ENCODE data around the gene SLC7A10. TPM values are rescaled to one million over a fixed set of nuclear protein-coding genes. Genes with fewer than 3 reads are reported as not detected.

Gene SLC7A10
- not detected for polyA plus RNA-seq

DNA sequence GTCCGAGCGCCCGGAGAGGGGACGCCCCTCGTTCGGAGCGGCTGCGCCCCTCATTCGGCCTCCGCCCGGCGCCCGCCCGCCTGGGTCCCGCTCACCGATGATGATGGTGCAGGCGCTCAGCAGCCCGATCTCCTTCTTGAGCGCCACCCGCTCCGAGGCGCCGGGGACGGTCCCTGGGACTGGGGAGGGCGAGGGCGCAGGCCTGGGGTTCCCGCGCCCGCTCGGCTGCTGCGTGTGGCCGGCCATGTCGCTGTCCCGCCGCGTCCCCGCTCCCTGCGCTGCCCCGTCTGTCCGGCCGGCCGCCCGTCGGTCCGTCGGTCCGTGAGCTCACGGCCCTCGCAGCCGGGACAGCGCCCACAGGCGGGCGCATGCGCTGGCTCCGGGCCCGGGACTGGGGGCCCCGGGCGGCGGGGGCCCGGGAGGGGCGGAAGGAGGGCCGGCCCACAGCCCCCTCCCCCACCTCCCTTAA is at the start of gene SLC7A10:
Gene SLC7A10 (minus strand): TSS at position 393 of the 469 bp plus-strand sequence. CDS start 147 bp downstream, at position 246.
- Mint-ChIP-seq H3K4me1 (peaks cover 0 to 2% (median 0%) of the 10 kb centered on the region in 3 donors), H3K36me3 (no peaks in the 10 kb centered on the region), H3K9me3 (peaks cover 5 to 24% (median 12%) of the 10 kb centered on the region in 3 donors), H3K27me3 (peaks cover 50% of the 10 kb centered on the region), H3K27ac (no peak within 1 kb of the TSS), H3K4me3 (peak within 1 kb of the TSS in 3 of 4 donors; percentile 38 to 86 (median 49))

DNA sequence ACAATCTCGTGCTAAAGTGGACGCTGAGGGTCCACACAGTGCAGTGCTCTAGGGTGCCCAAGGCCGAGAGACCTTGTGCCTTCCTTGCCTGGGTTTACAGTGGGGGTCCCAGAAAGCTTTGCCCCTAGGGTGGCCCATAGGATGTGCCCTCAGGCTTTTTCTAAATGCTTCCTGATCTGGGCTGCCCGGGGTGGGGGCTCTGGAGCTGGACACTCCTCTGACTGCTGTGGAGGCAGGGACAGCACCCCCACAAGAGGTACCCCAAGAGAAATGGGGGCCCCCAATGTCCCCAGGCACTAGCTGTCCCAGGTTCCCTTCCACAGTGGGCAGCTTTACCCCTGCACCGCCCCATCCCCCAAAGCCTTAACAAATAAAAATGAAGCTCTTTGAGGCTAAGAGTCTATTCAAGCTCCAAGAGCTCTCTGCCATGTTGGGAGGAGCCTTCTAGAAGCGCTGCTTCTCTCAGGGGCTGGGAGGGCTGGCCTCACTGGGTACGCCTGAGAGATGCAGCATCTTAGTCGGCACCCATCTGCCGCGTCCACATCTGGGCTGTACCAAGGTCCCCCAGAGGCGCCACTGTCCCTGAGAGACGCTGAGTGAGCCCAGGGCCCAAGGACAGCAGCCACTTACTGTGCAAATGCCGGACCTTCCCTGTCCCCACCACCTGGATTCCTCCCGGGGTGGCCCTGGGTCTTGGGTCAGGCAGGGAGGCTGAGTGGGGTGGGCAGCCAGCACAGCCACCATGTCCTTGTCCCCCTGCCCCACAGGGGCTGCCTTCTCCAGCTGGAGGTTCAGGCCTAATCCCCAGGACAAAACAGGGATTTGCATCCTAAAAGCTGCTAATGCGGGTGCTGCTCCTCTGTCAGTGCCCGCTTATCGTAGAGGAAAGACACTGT is 49.3 kb upstream of the SLC7A10 start:
- Mint-ChIP-seq H3K27me3 (peaks cover 6% of the 10 kb centered on the region), H3K27ac (no peak overlapping the region), H3K4me3 (no peak overlapping the region)

GRCh38 chr19:33273881-33274662 is 48.4 kb upstream of the SLC7A10 start:
- H3K36me3 Mint-ChIP-seq = peaks cover 3% of the 10 kb centered on the region
- no peak overlapping the region for H3K4me3 Mint-ChIP-seq
- no peaks in the 10 kb centered on the region for H3K9me3 Mint-ChIP-seq
- H3K27ac Mint-ChIP-seq = peak overlapping the region in 1 of 3 donors; percentile 47
- H3K4me1 Mint-ChIP-seq = peaks cover 0 to 2% (median 0%) of the 10 kb centered on the region in 3 donors
- H3K27me3 Mint-ChIP-seq = peaks cover 5% of the 10 kb centered on the region

More for the DNA sequence above, 49.3 kb upstream of the SLC7A10 start:
- Mint-ChIP-seq H3K4me1 (peaks cover 0 to 2% (median 0%) of the 10 kb centered on the region in 3 donors), H3K36me3 (peaks cover 3% of the 10 kb centered on the region), H3K9me3 (no peaks in the 10 kb centered on the region)

- Mint-ChIP-seq H3K4me1 (peaks cover 0 to 2% (median 0%) of the 10 kb centered on the region in 3 donors), H3K27me3 (peaks cover 5% of the 10 kb centered on the region), H3K4me3 (no peak overlapping the region), H3K36me3 (peaks cover under 1% of the 10 kb centered on the region), H3K27ac (no peak overlapping the region), H3K9me3 (no peaks in the 10 kb centered on the region)
These were observed 47.6 kb upstream of the SLC7A10 start for GRCh38 chr19:33273065-33273736.

GRCh38 chr19:33271246-33272021 is 45.8 kb upstream of the SLC7A10 start:
- no peak overlapping the region for H3K4me3 Mint-ChIP-seq
- H3K9me3 Mint-ChIP-seq = no peaks in the 10 kb centered on the region
- peak overlapping the region in 1 of 3 donors; percentile 4 for H3K27ac Mint-ChIP-seq
- H3K36me3 Mint-ChIP-seq = no peaks in the 10 kb centered on the region
- H3K4me1 Mint-ChIP-seq = peaks cover 0 to 2% (median 0%) of the 10 kb centered on the region in 3 donors
- peaks cover 5% of the 10 kb centered on the region for H3K27me3 Mint-ChIP-seq

DNA sequence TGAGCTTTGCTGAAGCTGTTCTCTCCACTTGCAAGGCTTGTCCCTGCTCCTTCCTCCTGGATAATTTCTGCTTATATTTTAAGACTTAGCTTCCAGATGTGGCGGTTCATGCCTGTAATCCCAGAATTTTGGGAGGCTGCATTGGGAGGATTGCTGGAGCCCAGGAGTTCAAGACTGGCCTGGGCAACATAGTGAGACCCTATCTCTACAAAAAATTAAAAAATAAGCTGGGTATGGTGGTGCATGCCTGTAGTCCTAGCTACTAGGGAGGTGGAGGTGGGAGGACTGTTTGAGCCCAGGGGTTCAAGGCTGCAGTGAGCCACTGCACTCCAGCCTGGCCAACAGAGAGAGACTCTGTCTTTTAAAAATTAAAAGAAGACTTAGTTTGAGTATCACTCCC is 45.1 kb upstream of the SLC7A10 start:
- H3K27me3 Mint-ChIP-seq = peaks cover 5% of the 10 kb centered on the region
- H3K4me1 Mint-ChIP-seq = peaks cover 0 to 2% (median 0%) of the 10 kb centered on the region in 3 donors
- H3K36me3 Mint-ChIP-seq = no peaks in the 10 kb centered on the region
- H3K27ac Mint-ChIP-seq = no peak overlapping the region
- no peaks in the 10 kb centered on the region for H3K9me3 Mint-ChIP-seq
- H3K4me3 Mint-ChIP-seq = peak overlapping the region in 1 of 4 donors; percentile 28

DNA sequence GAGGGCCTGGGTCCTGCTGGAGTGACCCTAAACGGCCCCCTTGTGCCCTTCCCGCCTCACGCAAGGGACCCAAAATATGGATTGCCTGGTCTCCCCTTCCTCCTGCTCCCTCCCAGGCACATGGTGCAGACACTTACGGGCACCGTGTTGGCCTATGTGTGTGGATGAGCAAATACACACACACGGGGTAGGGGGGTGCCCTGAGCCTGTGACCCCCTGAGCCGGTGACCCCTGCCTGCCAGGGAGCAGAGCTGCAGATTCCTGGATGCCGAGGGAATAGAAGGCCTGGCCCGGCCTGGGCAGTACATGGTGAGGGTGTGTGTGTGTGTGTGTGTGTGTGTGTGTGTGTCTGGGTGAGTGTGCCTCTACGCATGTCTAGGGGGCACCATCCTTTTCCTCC is 43.4 kb upstream of the SLC7A10 start:
- H3K9me3 Mint-ChIP-seq = no peaks in the 10 kb centered on the region
- H3K36me3 Mint-ChIP-seq = no peaks in the 10 kb centered on the region
- H3K4me3 Mint-ChIP-seq = no peak overlapping the region
- H3K4me1 Mint-ChIP-seq = peaks cover 0 to 1% (median 0%) of the 10 kb centered on the region in 3 donors
- no peak overlapping the region for H3K27ac Mint-ChIP-seq
- H3K27me3 Mint-ChIP-seq = peaks cover 8% of the 10 kb centered on the region

- Mint-ChIP-seq H3K27me3 (peaks cover 8% of the 10 kb centered on the region), H3K9me3 (no peaks in the 10 kb centered on the region), H3K27ac (no peak overlapping the region), H3K4me1 (no peaks in the 10 kb centered on the region), H3K36me3 (no peaks in the 10 kb centered on the region), H3K4me3 (no peak overlapping the region)
These were observed 42.7 kb upstream of the SLC7A10 start for GRCh38 chr19:33268162-33268991.

DNA sequence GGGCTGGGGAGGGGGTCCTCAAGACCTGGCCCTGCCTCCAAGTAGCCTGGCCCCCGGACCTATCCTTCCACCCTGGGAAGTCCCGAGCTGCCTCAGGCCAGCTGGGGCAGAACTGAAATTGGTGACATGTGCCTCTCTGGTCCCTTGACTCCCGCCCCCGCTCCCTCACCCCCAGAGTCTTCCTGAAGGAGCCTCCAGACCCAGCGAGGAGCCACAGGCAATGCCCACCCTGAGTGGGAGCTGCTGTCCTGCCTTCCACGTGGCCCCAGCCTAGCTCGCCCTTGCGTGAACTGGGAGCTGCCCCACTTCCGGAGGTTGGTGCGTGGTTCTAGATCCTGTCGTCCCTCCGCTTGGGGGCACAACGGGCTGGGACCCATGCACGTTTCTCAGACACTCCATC is 42.1 kb upstream of the SLC7A10 start:
- no peaks in the 10 kb centered on the region for H3K36me3 Mint-ChIP-seq

GRCh38 chr19:33266974-33267484 is 41.4 kb upstream of the SLC7A10 start:
- peaks cover 0 to 3% (median 0%) of the 10 kb centered on the region in 3 donors for H3K4me1 Mint-ChIP-seq
- no peak overlapping the region for H3K4me3 Mint-ChIP-seq
- peaks cover 5% of the 10 kb centered on the region for H3K27me3 Mint-ChIP-seq
- H3K9me3 Mint-ChIP-seq = no peaks in the 10 kb centered on the region
- H3K27ac Mint-ChIP-seq = no peak overlapping the region
- no peaks in the 10 kb centered on the region for H3K36me3 Mint-ChIP-seq

More for the DNA sequence above, 42.1 kb upstream of the SLC7A10 start:
- H3K4me3 Mint-ChIP-seq = no peak overlapping the region
- H3K27ac Mint-ChIP-seq = no peak overlapping the region
- H3K4me1 Mint-ChIP-seq = no peaks in the 10 kb centered on the region
- H3K27me3 Mint-ChIP-seq = peaks cover 4% of the 10 kb centered on the region
- no peaks in the 10 kb centered on the region for H3K9me3 Mint-ChIP-seq

- Mint-ChIP-seq H3K27me3 (peaks cover 17% of the 10 kb centered on the region), H3K9me3 (no peaks in the 10 kb centered on the region), H3K27ac (no peak overlapping the region), H3K4me1 (peaks cover 4 to 10% (median 8%) of the 10 kb centered on the region in 3 donors), H3K4me3 (peak overlapping the region in 1 of 4 donors; percentile 3), H3K36me3 (no peaks in the 10 kb centered on the region)
These were observed 39.3 kb upstream of the SLC7A10 start for GRCh38 chr19:33264881-33265445.

DNA sequence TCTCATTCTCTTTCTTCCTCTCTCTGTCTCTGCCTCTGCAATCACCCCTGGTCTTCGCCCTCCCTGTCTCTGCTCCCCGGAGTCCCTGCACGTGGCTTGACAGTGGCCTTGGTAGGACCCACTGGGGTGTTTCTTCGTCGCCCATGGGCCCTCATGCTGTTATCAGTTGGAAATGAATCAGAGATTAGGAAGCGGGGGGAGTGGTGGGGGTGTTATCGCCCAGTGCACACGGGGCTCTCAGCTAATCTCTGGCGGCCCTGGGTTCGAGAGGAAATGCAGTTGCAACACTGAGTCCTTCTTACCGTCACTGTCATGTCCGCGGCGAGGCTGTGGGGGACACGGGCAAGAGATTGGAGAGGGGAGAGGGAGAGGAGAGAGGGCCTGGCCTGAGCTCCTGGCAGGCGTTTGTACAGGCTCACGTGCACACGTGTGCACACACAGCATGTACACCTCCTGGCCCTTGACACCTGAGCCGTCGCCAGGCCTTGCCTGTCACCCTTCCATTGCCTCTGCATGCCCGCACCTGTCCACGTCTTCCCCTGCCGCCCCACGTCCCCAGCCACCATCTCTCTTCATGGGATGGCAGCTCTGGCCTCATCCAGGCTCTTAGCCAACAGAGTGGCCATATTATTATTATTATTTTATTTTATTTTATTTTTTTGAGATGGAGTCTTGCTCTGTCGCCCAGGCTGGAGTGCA is 37.8 kb upstream of the SLC7A10 start:
- no peak overlapping the region for H3K4me3 Mint-ChIP-seq
- H3K36me3 Mint-ChIP-seq = no peaks in the 10 kb centered on the region
- peaks cover 22% of the 10 kb centered on the region for H3K27me3 Mint-ChIP-seq
- H3K4me1 Mint-ChIP-seq = peaks cover 4 to 10% (median 8%) of the 10 kb centered on the region in 3 donors
- H3K27ac Mint-ChIP-seq = no peak overlapping the region
- H3K9me3 Mint-ChIP-seq = peaks cover 0 to under 1% (median under 1%) of the 10 kb centered on the region in 3 donors

Measured in IgD-negative memory B cell (primary cell).